ENCODE results near the gene CSNK1E. TPM values are rescaled to one million over a fixed set of nuclear protein-coding genes. Genes with fewer than 3 reads are reported as not detected.

CSNK1E gene
- total RNA-seq, 2 experiments from 2014 or later, result 110 to 122 TPM

DNA sequence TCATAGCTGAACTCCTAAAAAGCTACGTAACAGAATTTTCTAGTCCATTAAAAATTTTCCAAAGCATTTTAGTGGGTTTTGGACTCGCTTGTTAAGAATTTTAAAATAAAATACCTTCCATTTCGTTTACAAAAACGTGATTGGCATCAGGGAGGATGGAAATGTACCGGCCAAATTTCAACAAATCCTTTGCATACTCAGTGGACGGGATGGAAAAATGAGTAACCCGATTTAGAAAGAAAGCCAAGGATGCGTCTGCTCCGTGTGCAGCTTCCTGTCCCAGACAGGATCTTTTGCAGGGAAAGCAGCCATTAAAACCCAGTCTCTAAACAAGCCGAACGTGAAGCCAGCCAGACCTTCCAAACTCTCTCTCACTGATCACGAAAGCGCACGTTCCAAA, 60.1 kb downstream of the CSNK1E start:
- CTCF ChIA-PET, result interaction anchor here (0.7 kb wide), 1 partner anchor 96 kb away, joined by 4 read pairs; no protein-coding TSS in a partner anchor
- H3K27ac Mint-ChIP-seq, result no peak overlapping the region
- ATAC-seq (no peak), DNase-seq (no peak)
- H3K9me3 Mint-ChIP-seq (ENCODE audit: low read depth), result no peaks in the 10 kb centered on the region
- no peak overlapping the region for H3K4me3 Mint-ChIP-seq
- H3K4me1 Mint-ChIP-seq, result peaks cover 16% of the 10 kb centered on the region
- no peaks in the 10 kb centered on the region for H3K36me3 Mint-ChIP-seq
- H3K27me3 Mint-ChIP-seq, result no peaks in the 10 kb centered on the region

DNA sequence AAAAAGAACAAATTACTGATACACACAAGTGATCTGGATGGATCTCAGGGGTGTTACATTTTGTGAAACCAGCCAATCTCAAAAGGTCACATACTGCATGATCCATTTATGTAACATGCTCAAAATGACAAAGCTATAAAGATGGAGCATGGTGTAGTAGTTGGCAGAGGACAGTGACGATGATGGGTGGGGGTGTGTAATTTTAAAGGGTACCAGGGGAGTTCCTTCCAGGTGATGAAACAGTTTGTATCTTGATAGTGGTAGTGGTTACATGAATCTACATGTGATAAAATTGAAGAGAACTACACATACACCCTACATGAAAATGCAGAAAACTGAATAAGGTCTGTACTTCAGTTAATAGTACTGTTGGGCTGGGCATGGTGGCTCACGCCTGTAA, 61.5 kb downstream of the CSNK1E start:
- Mint-ChIP-seq H3K36me3 (no peaks in the 10 kb centered on the region), H3K4me3 (no peak overlapping the region), H3K4me1 (peaks cover 7% of the 10 kb centered on the region), H3K9me3 (ENCODE audit: low read depth) (no peaks in the 10 kb centered on the region), H3K27me3 (no peaks in the 10 kb centered on the region), H3K27ac (no peak overlapping the region)
- CTCF ChIA-PET, result no interaction called here
- ATAC-seq (no peak), DNase-seq (no peak)

DNA sequence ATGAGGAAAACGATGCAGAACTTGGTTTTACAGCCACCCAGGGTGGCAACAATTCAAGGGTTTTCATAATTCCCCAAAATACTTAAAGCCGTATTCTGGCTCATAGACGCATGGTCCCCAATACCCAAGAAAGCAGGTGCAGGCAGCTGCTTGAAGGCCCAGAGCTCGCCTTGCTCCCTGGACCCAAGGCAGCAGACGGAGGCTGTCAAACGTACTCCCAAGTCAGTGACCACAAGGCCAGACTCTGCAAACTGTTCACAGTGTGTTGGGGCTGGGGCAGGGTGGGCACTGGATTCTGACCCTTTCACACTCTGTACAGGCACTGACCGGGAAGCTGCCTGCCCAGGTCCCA, 65.9 kb downstream of the CSNK1E start:
- no peak overlapping the region for H3K27ac Mint-ChIP-seq
- ATAC-seq (no peak), DNase-seq (no peak)
- H3K4me3 Mint-ChIP-seq, result no peak overlapping the region
- peaks cover 2% of the 10 kb centered on the region for H3K36me3 Mint-ChIP-seq
- H3K27me3 Mint-ChIP-seq, result no peaks in the 10 kb centered on the region
- no peaks in the 10 kb centered on the region for H3K9me3 Mint-ChIP-seq (ENCODE audit: low read depth)
- no peaks in the 10 kb centered on the region for H3K4me1 Mint-ChIP-seq
- CTCF ChIA-PET, result no interaction called here

DNA sequence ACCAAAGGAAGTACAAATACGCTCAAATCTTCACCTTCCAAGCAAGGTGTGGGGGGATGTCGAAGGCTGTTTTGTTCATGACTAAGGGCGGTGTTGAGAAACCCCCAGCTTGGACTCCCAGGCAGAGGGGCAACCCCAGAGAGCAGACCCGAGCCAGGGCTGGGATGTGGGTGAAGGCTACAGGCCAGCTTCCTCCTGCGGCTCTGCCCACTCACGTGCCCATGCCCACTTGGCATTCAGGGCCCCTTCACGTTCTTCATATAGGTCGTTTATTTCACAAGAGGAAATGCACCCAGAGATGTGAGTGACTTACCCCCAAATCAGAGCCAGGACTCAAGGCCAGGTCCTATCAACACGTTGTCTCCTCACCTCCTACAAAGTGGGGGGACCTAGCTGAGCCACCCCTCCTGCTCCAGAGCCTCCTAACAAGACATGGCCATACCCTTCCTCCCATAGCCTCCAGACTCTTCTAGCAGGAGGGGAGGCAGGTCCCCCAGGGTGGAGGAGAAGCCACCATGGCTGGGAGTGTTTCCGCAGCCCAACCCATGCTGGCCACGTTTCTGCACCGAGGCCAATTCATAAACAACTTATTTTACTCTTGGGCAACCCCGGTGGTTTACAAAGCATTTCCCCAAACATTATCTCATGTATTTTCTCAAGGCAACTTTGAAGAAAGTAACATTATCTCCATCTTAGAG, 66.4 kb downstream of the CSNK1E start:
- Mint-ChIP-seq H3K36me3 (peaks cover 3% of the 10 kb centered on the region), H3K4me1 (no peaks in the 10 kb centered on the region), H3K4me3 (no peak overlapping the region), H3K27me3 (no peaks in the 10 kb centered on the region), H3K27ac (no peak overlapping the region), H3K9me3 (ENCODE audit: low read depth) (no peaks in the 10 kb centered on the region)
- DNase-seq, result no peak
- ATAC-seq, result no peak
- CTCF ChIA-PET, result interaction anchor here (0.8 kb wide), 1 partner anchor 198 kb away, joined by 3 read pairs; no protein-coding TSS in a partner anchor

DNA sequence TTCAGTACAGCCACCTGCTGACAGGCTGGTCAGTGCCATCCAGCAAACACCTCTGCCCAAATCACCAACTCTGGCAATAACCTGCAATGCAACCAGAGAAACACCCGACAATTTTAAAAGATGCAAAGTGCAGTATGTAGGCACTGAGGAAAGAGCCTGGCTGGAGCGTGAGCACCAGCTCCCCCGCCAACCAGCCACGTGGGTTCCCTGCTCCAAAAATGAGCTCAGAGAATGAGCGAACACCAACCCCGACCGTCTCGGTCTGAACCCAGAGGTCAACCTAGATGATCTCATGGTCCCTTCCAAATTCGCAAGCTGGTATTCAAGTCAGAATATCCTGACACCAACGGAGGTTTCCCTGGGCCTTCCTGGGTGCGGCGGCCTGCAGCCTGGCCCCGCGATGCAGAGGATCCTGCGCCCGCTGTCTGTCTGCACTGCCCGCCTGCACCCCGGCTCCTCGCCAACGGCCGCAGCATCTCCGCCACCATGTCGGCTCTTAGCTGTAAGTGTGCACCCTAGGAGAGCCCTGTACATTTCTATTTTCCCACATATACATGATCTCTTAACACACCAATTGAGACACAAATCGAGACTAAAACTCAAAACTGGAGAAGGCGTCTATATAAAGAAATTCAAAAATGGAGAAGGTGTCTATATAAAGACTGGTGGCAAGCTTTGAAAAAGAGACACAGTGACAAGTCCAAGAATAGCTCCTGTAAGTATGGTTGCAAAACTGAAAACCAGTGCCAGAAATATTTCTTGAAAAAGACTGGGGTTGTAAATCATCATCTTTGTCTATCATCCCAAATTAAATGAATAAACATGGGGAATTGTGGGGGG, 67.2 kb downstream of the CSNK1E start:
- no peak for ATAC-seq
- no peaks in the 10 kb centered on the region for H3K9me3 Mint-ChIP-seq (ENCODE audit: low read depth)
- H3K27me3 Mint-ChIP-seq, result no peaks in the 10 kb centered on the region
- H3K4me3 Mint-ChIP-seq, result no peak overlapping the region
- no peak overlapping the region for H3K27ac Mint-ChIP-seq
- no peaks in the 10 kb centered on the region for H3K4me1 Mint-ChIP-seq
- CTCF ChIA-PET, result interaction anchor here (0.8 kb wide), 1 partner anchor 197 kb away, joined by 3 read pairs; no protein-coding TSS in a partner anchor
- DNase-seq, result no peak
- H3K36me3 Mint-ChIP-seq, result peaks cover 3% of the 10 kb centered on the region

DNA sequence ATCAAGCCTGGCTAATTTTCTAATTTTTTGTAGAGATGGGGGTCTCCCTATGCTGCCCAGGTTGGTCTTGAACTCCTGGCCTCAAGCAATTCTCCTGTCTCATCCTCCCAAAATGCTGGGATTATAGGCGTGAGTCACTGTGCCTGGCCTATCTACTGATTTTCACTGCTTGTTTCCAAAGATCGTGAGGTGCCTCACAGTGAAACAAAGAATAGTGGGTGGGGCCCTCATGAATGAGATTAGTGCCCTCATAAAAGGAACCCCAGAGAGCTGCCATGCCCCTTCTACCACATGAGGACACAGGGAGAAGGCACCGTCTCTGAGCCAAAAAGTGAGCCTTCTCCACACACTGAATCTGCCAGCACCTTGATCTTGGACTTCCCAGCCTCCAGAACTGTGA, 67.9 kb downstream of the CSNK1E start:
- H3K36me3 Mint-ChIP-seq, result peaks cover 3% of the 10 kb centered on the region
- no peaks in the 10 kb centered on the region for H3K9me3 Mint-ChIP-seq (ENCODE audit: low read depth)
- no peaks in the 10 kb centered on the region for H3K27me3 Mint-ChIP-seq
- CTCF ChIA-PET, result no interaction called here
- no peak overlapping the region for H3K27ac Mint-ChIP-seq
- ATAC-seq (no peak), DNase-seq (no peak)
- no peaks in the 10 kb centered on the region for H3K4me1 Mint-ChIP-seq
- no peak overlapping the region for H3K4me3 Mint-ChIP-seq

DNA sequence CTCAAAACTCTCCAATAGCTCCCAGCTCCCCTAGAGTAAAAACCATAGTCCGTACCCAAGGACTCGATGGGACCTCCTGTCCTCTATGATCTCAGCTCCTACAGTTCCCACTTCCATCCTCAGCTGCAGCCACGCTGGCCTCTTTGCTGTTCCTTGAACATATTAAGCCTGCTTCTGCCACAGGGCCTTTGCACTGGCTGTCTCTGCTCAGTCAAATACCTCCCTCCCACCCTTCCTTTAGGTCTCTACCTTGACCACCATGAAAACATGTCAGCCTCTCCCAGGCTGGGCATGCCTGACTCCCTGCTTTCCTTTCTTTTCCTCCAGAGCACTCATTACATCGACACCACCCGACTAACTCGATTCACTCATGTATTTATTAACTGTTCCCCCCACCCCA, 69.0 kb downstream of the CSNK1E start:
- no peaks in the 10 kb centered on the region for H3K9me3 Mint-ChIP-seq (ENCODE audit: low read depth)
- H3K27me3 Mint-ChIP-seq, result no peaks in the 10 kb centered on the region
- H3K36me3 Mint-ChIP-seq, result peaks cover 5% of the 10 kb centered on the region
- H3K4me1 Mint-ChIP-seq, result no peaks in the 10 kb centered on the region
- CTCF ChIA-PET, result interaction anchor here (0.6 kb wide), 1 partner anchor 48 kb away, joined by 3 read pairs; no protein-coding TSS in a partner anchor
- ATAC-seq (no peak), DNase-seq (no peak)
- H3K27ac Mint-ChIP-seq, result no peak overlapping the region
- H3K4me3 Mint-ChIP-seq, result no peak overlapping the region

DNA sequence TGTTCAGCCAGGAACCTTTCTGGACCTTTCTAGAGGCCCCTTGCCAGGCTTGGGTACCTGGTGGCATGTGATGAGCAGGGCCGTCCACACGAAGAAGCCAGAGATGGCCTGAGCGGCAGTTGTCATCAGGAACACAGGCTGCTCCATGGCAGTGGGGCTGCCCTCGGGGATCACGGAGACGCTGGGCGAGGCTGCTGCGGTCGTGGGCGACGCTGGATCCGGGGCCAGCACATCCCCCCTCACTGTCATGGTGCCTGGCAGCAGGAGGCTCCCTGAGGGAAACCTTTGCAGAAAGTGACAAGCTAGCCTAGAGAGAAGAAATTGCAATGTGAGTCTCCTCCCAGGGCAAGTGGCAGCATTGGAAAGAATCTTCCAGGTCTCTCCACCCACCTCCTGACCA, 69.5 kb downstream of the CSNK1E start:
- Mint-ChIP-seq H3K4me1 (no peaks in the 10 kb centered on the region), H3K36me3 (peaks cover 5% of the 10 kb centered on the region), H3K4me3 (no peak overlapping the region), H3K9me3 (ENCODE audit: low read depth) (no peaks in the 10 kb centered on the region), H3K27ac (no peak overlapping the region), H3K27me3 (no peaks in the 10 kb centered on the region)
- no peak for DNase-seq
- no peak for ATAC-seq
- CTCF ChIA-PET, result interaction anchor here (0.6 kb wide), 1 partner anchor 49 kb away, joined by 3 read pairs; no protein-coding TSS in a partner anchor

DNA sequence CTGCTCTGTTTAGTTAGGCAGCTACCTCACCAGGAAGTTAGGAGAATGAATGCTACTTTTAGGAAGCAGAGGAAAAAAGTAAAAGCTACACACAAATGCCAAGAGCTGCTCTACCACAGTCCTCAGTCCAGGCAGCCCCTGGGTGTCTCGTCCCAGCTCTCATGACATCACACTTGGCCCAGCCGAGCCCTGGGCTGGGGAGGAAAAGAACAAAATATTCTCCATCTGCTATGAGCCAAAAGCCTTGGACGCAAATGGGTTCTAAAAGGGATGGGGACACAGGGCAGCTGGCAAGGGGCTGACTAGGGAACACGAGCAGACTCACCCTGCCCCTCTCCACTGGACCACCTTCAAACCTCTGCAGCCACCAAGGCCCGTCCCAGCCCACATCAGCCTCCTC, 70.5 kb downstream of the CSNK1E start:
- Mint-ChIP-seq H3K27ac (no peak overlapping the region), H3K4me3 (no peak overlapping the region), H3K4me1 (no peaks in the 10 kb centered on the region), H3K9me3 (ENCODE audit: low read depth) (no peaks in the 10 kb centered on the region), H3K36me3 (peaks cover 5% of the 10 kb centered on the region), H3K27me3 (no peaks in the 10 kb centered on the region)
- CTCF ChIA-PET, result no interaction called here
- DNase-seq, result no peak
- ATAC-seq, result no peak

DNA sequence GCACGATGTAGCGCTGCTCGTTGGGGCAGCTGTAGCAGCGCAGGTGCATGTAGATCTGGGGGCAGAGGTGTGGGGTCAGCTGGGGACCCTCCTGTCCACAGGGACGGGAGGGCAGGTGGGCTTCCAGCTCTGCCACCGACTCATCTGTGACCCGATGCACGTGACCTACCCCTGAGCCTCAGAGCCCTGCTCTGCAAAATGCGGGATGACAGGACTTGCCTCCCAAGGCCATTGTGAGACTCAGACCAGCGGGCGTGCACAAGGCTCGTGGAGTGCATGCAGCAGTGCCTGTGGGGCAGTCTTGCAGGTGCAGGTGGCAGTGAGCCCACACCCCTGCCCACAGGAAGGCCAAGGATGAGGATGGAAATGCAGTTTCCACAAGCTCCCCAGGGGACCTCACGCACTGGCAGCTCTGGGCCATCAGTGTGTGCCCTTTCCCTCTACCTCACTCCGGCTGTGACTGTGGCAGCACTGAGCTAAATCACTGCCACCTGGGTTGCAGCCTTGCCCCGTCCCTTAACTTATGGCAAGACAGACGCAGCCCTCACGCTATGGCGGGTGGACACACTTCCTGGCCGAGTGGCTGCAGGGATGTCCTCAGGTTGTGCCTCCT, 71.1 kb downstream of the CSNK1E start:
- Mint-ChIP-seq H3K4me1 (no peaks in the 10 kb centered on the region), H3K27ac (no peak overlapping the region), H3K4me3 (no peak overlapping the region), H3K36me3 (peaks cover 5% of the 10 kb centered on the region), H3K9me3 (ENCODE audit: low read depth) (no peaks in the 10 kb centered on the region), H3K27me3 (no peaks in the 10 kb centered on the region)
- CTCF ChIA-PET, result no interaction called here
- DNase-seq, result no peak
- no peak for ATAC-seq

DNA sequence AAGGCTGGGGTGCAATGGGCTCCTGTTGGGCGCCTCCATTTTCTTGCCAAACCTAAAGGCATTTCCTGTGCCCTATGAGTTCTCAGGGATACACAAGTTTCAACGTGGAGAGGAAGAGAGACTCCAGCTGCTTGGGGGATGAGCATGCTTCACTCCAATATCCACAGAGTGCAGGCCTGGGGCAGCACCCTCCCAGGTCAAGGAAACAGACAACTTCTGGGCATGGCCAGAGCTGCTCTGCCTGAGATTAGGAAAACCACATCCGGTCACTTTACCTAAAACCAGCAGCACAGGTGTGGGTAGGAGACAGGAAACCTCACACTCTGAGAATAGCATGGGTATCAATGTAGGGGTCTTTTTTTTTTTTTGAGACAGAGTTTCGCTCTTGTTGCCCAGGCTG, 73.1 kb downstream of the CSNK1E start:
- Mint-ChIP-seq H3K9me3 (ENCODE audit: low read depth) (no peaks in the 10 kb centered on the region), H3K4me3 (no peak overlapping the region), H3K27ac (no peak overlapping the region), H3K4me1 (no peaks in the 10 kb centered on the region), H3K27me3 (no peaks in the 10 kb centered on the region), H3K36me3 (peaks cover 4% of the 10 kb centered on the region)
- DNase-seq (no peak), ATAC-seq (no peak)
- CTCF ChIA-PET, result no interaction called here

DNA sequence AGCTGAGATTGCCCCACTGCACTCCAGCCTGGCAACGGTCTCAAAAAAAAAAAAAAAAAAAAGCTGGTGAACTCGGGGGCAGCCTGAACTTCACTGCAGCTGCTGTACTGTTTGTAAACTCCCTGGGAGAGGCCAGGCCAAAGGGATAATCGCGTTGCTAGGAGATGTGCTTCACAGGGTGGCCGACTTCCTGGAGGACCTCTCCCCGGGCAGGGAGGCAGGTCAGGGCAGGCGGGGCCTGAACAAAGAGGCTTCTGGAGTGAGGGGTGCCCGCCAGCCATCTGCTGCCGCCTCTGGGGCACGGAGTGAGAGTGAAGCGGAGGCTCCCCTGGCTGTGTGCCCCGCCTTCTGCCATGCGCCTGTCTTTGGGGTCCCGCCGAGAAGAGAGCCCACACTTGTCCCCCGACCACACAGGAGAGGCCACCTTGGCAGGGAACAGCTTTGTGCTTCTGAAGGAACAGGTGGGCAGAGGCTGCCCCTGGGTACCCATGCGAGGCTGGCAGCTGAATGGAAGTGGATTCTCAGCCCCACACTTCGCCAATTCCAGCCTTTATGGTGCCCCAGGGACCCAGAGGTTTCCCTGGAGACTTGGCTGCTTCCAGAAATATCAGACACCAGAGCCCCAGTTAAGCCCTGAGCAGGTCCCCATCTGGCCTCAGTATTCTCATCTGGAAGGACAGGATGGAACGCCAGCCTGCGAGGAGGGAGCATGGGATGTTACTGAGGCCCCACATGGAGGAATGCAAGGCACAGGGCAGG, 74.0 kb downstream of the CSNK1E start:
- no peaks in the 10 kb centered on the region for H3K4me1 Mint-ChIP-seq
- CTCF ChIA-PET, result interaction anchor here (1.5 kb wide), 1 partner anchor 128 kb away, joined by 3 read pairs; no protein-coding TSS in a partner anchor
- peaks cover 4% of the 10 kb centered on the region for H3K36me3 Mint-ChIP-seq
- H3K9me3 Mint-ChIP-seq (ENCODE audit: low read depth), result no peaks in the 10 kb centered on the region
- DNase-seq (no peak), ATAC-seq (no peak)
- no peak overlapping the region for H3K4me3 Mint-ChIP-seq
- H3K27me3 Mint-ChIP-seq, result no peaks in the 10 kb centered on the region
- no peak overlapping the region for H3K27ac Mint-ChIP-seq

DNA sequence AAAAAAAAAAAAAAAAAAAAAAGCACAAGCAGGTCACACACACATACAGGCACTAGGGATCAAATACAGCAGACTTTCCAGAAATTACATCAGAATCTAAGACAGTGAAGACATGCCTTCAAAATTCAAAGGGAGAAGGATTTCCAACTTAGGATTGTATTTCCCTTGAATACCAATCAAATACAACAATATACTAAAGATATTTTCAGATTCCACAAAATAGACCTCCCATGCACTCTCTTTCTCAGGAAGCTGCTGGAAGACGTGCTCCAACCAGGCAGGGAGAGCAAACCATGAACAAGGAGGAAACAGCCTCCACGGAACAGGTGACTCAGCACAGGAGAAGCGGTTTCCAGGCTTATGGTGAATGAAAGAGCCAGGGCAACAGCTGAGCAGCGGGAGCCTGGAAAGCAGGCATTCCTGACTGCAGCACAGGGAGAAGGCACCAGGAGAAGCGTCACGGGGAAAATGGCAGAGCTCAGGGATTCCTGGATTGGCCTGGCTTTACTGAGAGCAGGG, 76.4 kb downstream of the CSNK1E start:
- CTCF ChIA-PET, result interaction anchor here (0.8 kb wide), 1 partner anchor 29 kb away, joined by 3 read pairs; no protein-coding TSS in a partner anchor
- DNase-seq (no peak), ATAC-seq (no peak)
- Mint-ChIP-seq H3K4me1 (no peaks in the 10 kb centered on the region), H3K9me3 (ENCODE audit: low read depth) (no peaks in the 10 kb centered on the region), H3K27ac (no peak overlapping the region), H3K27me3 (no peaks in the 10 kb centered on the region), H3K4me3 (no peak overlapping the region), H3K36me3 (peaks cover 2% of the 10 kb centered on the region)
